Islet precursor cell (in vitro differentiated cells): ENCODE results near the gene KDELR1.
"Not testable (repeated sequence)": the region's sequence is repeated elsewhere in the genome, so short reads cannot be mapped to it uniquely, and the experiment has no call there.

ENCODE experiments used
- DNase-seq: peaks from one replicate; pipeline ENCODE4 v3.0.0-alpha.2; 2018

KDELR1 gene

DNA sequence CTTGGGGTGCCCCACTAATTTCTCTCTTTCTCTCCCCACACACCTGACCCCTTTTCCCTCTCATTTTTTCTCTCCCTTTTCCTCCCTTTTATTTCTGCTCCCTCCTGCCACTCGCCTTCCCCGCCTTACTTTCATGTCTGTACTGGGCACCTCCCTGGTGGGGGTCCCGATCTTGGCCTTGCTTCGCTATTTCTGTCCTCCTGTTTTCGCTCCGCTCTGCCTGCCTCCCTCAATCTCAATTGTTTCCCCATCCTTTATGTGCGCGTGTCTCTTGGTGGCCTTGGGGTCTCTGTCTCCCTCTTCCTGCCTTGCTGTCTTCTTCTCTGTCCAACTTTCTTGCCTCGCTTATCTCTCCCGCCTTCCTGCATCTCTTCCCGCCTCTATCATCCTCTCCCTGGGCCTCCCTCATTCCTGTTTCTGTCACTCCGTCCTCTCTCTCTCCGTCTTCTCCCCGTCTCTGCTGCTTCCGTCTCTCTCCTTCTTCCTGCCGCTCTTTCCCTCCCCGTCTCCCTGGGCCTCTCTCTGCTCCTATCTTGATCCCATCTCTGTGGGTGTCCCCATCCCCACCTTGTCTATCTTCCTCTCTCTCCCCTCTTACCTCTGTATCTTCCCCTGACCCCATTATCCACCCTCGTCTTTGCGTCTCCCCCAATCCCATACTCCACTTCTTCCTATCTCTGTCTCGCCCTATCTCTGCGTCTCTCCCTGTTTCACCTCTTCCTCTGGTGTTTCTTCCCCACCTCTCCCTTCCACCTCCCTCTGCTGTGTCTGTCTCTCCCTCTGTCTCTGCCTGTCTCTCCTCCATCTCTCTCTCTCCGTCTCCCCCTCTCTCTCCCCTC lies 6.1 kb upstream of the KDELR1 start:
- DNase-seq, result no peak

- DNase-seq, result no peak
These were observed 5.4 kb upstream of the KDELR1 start for GRCh38 chr19:48396824-48397176.

- no peak for DNase-seq
These were observed 4.9 kb upstream of the KDELR1 start for GRCh38 chr19:48396016-48396823.

DNA sequence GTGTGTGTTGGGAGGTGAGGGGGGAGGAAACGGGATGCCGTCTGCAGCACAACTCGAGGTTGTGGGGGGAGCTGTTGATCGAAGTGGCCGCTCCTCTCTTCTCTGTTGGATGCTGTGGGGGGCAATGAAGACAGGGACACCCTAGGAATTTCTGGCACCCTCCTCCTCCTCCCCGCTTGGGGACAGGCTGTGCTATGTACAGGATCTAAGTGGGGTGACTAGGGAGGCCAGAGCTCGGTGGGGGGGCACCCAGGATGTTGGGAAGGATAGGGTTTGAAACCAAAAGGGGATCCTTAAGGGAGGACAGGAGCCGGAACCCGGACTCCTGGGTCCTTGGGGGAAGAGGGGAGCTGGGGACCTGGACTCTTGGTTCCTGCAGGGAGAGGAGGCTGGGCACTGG lies 4.1 kb upstream of the KDELR1 start:
- no peak for DNase-seq

- DNase-seq, result no peak
These were observed 3.8 kb upstream of the KDELR1 start for GRCh38 chr19:48395170-48395455.

GRCh38 chr19:48394331-48395169 lies 3.2 kb upstream of the KDELR1 start:
- DNase-seq, result peak; percentile 65

DNA sequence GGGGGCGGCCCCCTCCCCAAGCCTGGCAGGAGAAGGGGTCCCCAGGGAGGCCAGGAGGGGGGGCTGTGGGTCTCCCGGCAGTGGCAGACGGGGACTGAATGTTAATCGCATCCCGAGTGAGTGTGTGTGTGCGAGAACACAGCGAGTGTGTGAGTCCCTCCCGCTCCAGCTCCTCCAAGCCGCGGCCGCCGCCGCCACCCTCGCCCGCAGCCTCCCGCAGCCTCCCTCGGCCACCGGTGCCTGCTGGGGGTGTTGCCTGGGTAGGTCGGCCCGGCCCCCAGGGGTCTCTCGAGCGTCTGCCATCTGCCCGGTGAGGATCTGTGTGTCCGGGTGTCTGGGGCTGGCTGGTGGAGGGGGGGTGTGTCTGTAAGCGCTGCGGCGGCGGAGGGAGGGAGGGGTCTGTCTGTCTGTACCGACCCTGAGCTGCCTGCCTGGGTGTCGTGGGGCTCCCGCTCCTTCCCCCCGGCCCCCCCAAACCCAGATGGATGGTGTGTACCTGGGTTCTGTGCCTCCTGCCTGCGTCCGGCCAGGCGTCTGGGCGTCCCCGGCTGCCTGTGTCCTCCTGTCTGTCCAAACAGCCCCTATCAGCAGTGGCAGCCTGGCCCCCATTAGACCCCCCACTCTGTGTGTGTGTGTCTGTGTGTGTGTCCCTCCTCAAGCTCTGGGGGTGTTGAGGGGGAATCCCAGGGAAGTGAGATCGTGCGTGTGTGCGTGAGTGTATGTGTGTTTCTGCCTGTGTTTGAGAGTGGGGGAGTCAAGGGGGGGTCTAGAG lies 2.4 kb upstream of the KDELR1 start, which contains the start of gene GRIN2D:
GRIN2D (plus strand) TSS at position 110 of the 772 bp plus-strand sequence. CDS start 4,725 bp downstream, outside the sequence.
- DNase-seq, result peak; percentile 83

GRCh38 chr19:48392860-48393558 lies 1.7 kb upstream of the KDELR1 start:
- peak; percentile 84 for DNase-seq

- not testable (repeated sequence) for DNase-seq
These were observed 624 bp upstream of the KDELR1 start for GRCh38 chr19:48392006-48392344.

DNA sequence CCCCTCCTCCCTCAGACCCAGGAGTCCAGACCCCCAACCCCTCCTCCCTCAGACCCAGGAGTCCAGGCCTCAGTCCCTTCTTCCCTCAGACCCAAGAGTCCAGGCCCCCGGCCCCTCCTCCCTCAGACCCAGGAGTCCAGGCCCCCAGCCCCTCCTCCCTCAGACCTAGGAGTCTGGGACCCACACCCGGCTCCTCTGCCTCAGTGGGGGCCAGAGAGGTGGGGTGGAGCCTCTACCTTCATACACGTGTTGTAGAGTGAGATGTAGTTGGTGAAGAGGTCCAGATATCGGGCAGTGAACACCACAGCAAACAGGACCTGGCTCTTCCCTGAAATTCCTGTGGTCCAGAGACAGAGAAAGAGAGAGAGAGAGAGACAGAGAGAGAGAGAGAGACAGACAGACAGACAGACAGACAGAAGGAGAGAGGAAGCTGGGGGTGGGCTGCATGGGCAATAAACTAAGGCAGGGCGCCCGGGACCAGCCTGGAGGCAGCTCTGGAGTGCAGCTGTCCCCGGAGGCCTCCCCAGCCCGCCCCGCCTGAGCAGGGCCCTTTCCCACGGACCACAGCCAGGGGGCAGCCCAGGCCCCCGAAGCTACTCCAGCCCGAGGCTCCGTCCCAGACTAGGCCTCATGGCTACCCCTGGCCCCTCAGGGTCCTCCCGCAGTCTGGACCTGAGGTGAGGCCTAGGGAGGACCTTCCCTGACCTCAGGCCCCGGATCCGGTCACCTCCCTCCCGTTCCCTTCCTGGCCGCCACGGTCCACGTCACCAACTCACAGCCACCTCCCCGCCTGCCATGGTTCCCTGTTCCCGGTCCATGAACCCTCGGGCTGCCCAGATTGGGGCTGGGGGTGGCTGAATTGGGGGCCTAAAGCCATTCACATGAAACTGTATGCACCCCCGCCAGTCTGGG lies 907 bp downstream of the KDELR1 start:
- peak; percentile 85 for DNase-seq

DNA sequence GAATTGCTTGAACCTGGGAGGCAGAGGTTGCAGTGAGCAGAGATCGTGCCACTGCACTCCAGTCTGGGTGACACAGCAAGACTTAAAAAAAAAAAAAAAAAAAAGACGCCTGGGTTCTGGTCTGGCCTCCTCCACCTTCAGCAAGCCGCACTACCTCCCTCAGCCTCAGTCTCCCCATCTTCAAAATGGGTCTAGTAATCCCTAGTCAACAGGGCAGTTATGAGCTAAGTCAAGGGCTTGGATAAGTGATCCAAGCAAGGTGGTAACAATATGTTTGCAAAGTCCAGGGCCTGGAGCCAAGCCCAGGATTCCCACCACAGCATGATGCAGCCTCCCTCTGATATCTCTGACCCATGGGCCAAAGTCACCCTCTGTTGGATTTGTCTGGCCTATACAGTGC lies 4.4 kb downstream of the KDELR1 start:
- no peak for DNase-seq

GRCh38 chr19:48385461-48386087 lies 5.8 kb downstream of the KDELR1 start:
- no peak for DNase-seq

GRCh38 chr19:48382286-48382685 lies 9.1 kb downstream of the KDELR1 start:
- DNase-seq, result no peak

DNA sequence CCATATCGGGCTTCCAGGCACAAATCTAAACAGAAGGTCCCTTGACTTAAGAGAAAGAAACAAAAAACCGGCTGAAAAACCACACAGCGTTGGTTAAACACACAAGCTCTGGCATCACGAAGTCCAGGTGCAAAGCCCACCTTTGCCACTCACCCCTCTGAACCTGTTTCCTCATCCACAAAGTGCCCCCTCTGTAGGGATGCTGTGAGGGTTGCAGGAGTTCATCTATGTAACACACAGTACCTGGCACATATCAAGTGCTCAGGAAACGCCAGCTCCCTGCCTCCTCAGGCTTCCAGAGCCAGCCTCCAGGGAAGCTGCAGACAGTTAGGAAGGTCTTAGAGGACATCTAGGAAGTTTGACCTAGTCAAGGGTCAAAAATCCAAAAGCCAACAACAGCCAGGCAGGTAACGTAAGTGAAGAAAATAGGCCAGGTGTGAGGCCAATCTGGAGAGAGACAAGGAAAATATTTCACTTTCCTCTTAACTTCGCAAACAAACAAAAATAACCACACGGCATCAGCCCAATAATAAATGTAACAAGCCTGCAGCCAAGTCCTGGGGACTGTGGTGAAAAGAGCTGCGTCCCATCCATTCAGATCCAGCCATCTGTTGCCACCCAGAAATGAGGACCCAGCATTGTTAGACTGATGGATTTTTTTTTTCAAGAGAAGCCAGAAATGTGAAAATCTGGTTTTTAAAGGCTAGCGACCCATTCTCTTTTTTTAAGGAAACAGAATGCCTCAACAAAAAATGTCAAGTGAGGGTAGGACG lies 10.0 kb downstream of the KDELR1 start:
- DNase-seq, result no peak

DNA sequence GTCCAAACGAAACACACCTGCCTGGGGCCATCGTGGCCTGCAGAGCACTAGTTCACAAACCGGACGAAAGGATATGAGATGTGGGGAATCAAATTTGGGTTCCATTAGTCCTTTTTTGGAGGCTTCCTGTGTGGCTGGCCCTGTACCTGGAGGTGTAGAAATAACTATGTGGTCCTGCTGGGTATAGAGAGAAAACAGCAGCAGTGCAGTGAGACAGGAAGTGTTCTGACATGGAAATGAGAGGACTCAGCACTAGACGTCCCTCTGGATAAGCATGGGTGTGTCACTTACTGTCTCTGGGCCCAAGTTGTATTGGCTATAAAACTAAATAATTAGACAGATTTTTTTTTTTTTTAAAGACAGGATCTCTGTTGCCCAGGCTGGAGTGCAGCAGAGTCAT lies 12.3 kb downstream of the KDELR1 start:
- no peak for DNase-seq

- no peak for DNase-seq
These were observed 13.2 kb downstream of the KDELR1 start for GRCh38 chr19:48378194-48378570.

DNA sequence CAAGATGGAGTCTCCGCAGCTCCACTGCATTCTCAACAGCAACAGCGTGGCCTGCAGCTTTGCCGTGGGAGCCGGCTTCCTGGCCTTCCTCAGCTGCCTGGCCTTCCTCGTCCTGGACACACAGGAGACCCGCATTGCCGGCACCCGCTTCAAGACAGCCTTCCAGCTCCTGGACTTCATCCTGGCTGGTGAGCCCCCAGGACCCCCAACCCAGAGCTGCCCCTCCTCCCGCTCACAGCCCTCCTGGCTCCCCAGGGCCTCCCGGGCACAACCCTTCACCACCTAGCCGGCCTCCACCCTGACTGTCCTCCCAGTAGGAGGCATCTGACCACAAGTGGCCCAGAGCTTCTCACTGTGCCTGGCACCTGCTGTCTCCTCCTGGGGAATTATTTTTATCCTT lies 17.8 kb downstream of the KDELR1 start:
- no peak for DNase-seq

DNA sequence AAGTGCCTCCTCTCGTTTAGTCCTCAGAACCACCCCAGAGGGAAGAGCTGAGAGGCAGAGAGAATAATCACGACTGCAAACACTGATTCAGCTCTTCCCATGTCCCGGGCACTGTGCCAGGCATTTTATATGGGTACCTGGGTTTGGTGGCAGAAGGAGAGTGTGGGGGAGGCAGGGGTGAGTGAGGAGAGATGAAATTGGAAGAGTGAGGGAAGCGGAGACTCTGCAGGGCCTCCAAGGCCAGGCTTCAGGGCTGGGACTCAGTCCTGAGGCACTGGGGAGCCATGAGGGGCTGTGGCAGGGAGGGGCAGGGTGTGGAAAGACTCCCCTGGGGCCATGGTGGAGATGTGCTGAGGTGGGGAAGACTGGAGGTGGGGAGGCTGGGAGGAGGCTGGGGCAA lies 18.4 kb downstream of the KDELR1 start:
- DNase-seq, result no peak

DNA sequence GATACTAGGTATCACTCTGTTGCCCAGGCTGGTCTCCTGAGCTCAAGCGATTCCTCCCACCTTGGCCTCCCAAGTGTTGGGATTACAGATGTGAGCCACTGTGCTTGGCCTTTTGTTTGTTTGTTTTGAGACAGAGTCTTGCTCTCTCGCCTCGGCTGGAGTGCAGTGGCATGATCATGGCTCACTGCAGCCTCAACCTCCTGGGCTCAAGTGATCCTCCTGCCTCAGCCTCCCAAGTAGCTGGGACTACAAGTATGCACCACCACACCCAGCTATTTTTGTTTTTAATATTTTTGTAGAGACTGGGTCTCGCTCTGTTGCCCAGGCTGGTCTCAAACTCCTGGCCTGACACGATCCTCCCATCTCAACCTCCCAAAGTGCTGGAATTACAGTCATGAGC lies 19.6 kb downstream of the KDELR1 start:
- DNase-seq, result not testable (repeated sequence)

DNA sequence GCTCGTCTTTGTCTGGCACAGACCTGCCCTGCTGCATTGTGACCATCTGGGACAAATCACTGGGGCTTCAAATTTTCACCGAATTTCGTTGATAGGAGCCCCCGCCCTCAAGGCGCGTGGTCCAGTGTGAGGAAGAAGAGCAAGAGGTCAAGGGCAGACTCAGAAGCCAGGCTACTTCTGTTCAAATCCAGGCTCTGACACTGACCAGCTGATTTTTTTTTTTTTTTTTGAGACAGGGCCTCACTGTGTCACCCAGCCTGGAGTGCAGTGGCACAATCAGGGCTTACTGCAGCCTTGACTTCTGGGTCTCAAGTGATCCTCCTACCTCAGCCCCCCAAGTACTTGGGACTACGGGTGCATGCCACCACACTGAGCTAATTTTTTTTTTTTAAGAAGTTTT lies 20.0 kb downstream of the KDELR1 start:
- DNase-seq, result no peak
